ENCODE results near the gene AATF.

The AATF gene

GRCh38 chr17:36942631-36943125 lies 6.1 kb upstream of the AATF start:
- no peak for DNase-seq

- no peak for DNase-seq
Observed at GRCh38 chr17:36943250-36944191, 5.2 kb upstream of the AATF start.

DNA sequence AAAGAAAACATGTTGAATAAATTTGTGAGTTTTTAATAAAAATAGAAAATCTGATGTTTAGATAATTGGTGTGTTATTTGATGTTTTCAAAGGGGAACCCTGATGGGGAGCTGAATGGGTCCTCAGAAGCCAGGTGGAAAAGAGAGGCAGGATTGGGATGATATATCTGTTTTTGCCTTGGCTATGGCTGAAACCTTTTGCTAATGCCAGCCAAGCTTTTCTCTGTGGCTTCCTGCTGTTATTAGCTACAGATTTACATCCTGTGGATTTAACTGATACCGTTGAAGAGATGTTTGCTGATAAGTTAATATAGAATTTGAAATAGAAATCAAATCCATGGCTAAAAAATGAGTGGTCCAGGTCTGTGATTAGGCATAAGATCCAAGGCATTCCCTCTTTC lies 4.2 kb upstream of the AATF start:
- no peak for DNase-seq

GRCh38 chr17:36945140-36945539 lies 3.6 kb upstream of the AATF start:
- DNase-seq: no peak

- DNase-seq: no peak
Observed at GRCh38 chr17:36945959-36946725, 2.6 kb upstream of the AATF start.

GRCh38 chr17:36946726-36947091 lies 2.0 kb upstream of the AATF start:
- no peak for DNase-seq

- DNase-seq: no peak
Observed at GRCh38 chr17:36947922-36948716, 635 bp upstream of the AATF start.

DNA sequence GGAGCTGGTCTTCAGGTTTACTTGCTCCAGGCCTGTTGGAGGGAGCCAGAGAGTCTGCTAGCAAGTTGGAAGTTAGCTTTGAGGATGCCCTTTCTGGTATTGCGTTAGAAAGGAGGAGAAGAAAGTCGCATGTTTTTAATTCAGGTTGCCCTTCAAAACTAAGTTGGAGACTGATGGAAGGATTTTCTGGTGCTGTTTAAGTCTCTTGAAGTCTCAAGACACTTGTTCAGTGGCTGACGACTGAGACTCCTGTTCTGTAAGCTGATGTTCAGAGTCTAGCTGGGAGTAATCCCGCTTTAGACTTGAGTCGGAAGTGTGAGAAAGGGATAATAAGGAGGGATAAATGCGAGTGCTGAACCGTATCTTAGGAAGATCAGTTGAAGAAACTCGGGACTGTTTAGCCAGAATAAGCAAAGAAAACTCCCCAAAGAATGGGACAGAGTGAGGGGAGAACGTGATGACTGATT lies 740 bp downstream of the AATF start:
- DNase-seq: no peak

DNA sequence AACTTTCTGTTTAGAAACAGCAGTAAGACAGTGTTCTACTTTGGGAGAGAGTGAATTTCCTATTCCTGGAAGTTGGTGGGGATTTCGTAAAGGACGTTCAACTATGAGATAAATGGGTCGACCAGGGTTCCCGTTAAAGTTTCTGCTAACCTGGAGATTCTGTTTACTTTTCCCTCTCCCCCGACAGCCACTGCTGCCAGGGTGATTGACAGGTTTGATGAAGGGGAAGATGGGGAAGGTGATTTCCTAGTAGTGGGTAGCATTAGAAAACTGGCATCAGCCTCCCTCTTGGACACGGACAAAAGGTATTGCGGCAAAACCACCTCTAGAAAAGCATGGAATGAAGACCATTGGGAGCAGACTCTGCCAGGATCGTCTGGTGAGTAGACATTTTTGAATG lies 1.3 kb downstream of the AATF start:
- DNase-seq: no peak

- no peak for DNase-seq
Observed at GRCh38 chr17:36951084-36951789, 2.5 kb downstream of the AATF start.

DNA sequence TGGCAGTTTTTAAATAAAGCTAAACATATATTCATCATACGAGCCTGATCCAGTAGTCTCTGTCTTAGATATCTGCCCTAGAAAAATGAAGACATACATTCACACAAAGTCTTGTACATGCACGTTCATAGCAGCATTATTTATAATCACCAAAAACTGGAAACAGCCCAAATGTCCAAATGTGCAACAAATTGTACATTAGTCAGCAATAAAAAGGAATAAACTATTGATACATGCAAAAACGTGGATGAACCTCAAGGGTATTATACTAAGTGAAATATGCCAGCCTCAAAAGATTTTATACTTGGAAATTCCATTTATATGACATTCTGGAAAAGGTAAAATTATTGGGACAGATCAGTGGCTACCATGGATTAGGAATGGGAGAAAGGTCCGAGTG lies 22.8 kb downstream of the AATF start:
- no peak for DNase-seq

- no peak for DNase-seq
Observed at GRCh38 chr17:36972186-36972700, 23.5 kb downstream of the AATF start.

GRCh38 chr17:36972905-36973304 lies 24.2 kb downstream of the AATF start:
- DNase-seq: no peak

- DNase-seq: no peak
Observed at GRCh38 chr17:36975922-36976515, 27.3 kb downstream of the AATF start.

GRCh38 chr17:36977066-36977465 lies 28.3 kb downstream of the AATF start:
- no peak for DNase-seq

DNA sequence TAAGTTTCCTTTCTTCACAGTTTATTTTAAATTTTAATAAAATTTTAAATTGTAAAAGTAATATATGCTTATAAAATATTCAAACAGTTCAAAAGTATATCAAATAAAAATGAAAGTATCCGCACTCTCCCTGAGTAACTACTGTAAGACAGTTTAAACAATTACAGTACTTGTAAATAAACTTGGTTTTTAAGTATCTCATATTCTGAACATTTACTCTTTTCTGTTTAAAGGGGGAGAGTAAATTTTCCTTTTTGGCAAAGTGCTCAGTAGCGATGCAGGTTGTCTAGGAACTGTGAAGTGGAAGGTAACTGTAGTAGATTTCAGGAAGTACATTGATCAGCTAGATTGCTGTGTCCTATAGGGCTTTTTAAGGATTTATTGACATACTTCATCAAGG lies 28.8 kb downstream of the AATF start:
- no peak for DNase-seq

GRCh38 chr17:36978810-36979564 lies 30.2 kb downstream of the AATF start:
- no peak for DNase-seq

- DNase-seq: no peak
Observed at GRCh38 chr17:36979565-36979941, 30.8 kb downstream of the AATF start.

DNA sequence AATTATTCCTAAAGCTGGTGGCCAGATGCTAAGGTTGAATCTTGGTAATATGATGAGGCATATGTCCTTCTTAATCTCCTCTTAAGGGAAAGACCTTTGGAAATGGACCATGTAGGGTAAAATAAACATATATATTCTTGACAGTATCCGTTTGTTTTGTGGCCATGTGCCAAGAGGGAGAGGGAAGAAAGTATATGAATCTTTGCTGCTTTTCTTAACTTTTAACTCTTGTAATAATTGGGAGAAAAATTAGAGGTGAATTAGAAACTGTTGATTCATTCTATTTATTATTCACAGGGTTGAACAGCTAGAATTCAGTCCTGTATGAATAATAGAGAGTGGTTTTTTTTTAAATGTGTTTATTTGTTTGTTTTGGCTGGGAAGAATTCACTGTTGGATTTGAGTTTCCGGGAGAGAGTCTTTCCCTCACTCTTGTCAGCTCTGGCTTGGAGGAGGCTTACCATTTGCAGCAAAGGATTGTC lies 31.6 kb downstream of the AATF start:
- no peak for DNase-seq

GRCh38 chr17:36983618-36984017 lies 34.9 kb downstream of the AATF start:
- DNase-seq: no peak

GRCh38 chr17:36989173-36989572 lies 40.4 kb downstream of the AATF start:
- DNase-seq: no peak
